Glutamatergic neuron (in vitro differentiated cells): Measurements from ENCODE around the gene KIF23. TPM values are rescaled to one million over a fixed set of nuclear protein-coding genes. Genes with fewer than 3 reads are reported as not detected.

ENCODE experiments used
- DNase-seq: peaks from one replicate; pipeline ENCODE4 v3.0.0; 2022
- H3K27ac Mint-ChIP-seq: one replicate; pipeline ENCODE4 v1.8.0; 2020; ENCODE audit warnings: mild to moderate bottlenecking, mixed read lengths, inconsistent platforms; ENCODE audit not compliant: unreplicated experiment
- H3K27me3 Mint-ChIP-seq: one replicate; pipeline ENCODE4 v1.8.0; 2020; ENCODE audit warnings: mild to moderate bottlenecking, moderate library complexity, mixed read lengths, inconsistent platforms; ENCODE audit not compliant: unreplicated experiment
- H3K36me3 Mint-ChIP-seq: one replicate; pipeline ENCODE4 v1.8.0; 2020; ENCODE audit warnings: mild to moderate bottlenecking, mixed read lengths, inconsistent platforms; ENCODE audit not compliant: unreplicated experiment
- H3K4me1 Mint-ChIP-seq: one replicate; pipeline ENCODE4 v1.8.0; 2020; ENCODE audit warnings: mild to moderate bottlenecking, low read depth, mixed read lengths, inconsistent platforms; ENCODE audit not compliant: unreplicated experiment
- H3K4me3 Mint-ChIP-seq: one replicate; pipeline ENCODE4 v1.8.0; 2020; ENCODE audit warnings: mild to moderate bottlenecking, mixed read lengths, inconsistent platforms; ENCODE audit not compliant: unreplicated experiment
- H3K9me3 Mint-ChIP-seq: one replicate; pipeline ENCODE4 v1.8.0; 2020; ENCODE audit warnings: mild to moderate bottlenecking, moderate library complexity, mixed read lengths, inconsistent platforms; ENCODE audit not compliant: unreplicated experiment
- CTCF ChIP-seq: fragments of 200-600 bp; sonication (generic); IDR thresholded peaks from one replicate; pipeline ENCODE4 v1.5.0; 2021; ENCODE audit not compliant: partially characterized antibody, unreplicated experiment
- total RNA-seq: library from RNA; stranded (reverse); fragmentation: NEBNext Ultra II Directional; extraction: Animal tissue kit (Norgen Biotek cat#: 25700); gene quantifications from one replicate; pipeline ENCODE4 v1.2.1, GENCODE V29; 2021; ENCODE audit not compliant: unreplicated experiment

KIF23 gene
- total RNA-seq, 1 donor from 2014 or later: 5.2 TPM

- no peaks in the 10 kb centered on the region for H3K4me1 Mint-ChIP-seq
- no peaks in the 10 kb centered on the region for H3K36me3 Mint-ChIP-seq
- TF ChIP-seq CTCF: no peak
- no peaks in the 10 kb centered on the region for H3K27me3 Mint-ChIP-seq
- no peak overlapping the region for H3K4me3 Mint-ChIP-seq
- no peak overlapping the region for H3K27ac Mint-ChIP-seq
- no peaks in the 10 kb centered on the region for H3K9me3 Mint-ChIP-seq
- DNase-seq: no peak
These were observed 19.7 kb downstream of the KIF23 start for GRCh38 chr15:69433831-69434230.

- no peak overlapping the region for H3K27ac Mint-ChIP-seq
- H3K36me3 Mint-ChIP-seq: no peaks in the 10 kb centered on the region
- H3K4me1 Mint-ChIP-seq: no peaks in the 10 kb centered on the region
- no peaks in the 10 kb centered on the region for H3K9me3 Mint-ChIP-seq
- no peak overlapping the region for H3K4me3 Mint-ChIP-seq
- no peak for TF ChIP-seq CTCF
- no peak for DNase-seq
- no peaks in the 10 kb centered on the region for H3K27me3 Mint-ChIP-seq
These were observed 20.1 kb downstream of the KIF23 start for GRCh38 chr15:69434238-69434637.

GRCh38 chr15:69434679-69435078 is 20.5 kb downstream of the KIF23 start:
- Mint-ChIP-seq H3K4me1 (no peaks in the 10 kb centered on the region), H3K27me3 (no peaks in the 10 kb centered on the region), H3K4me3 (no peak overlapping the region), H3K9me3 (no peaks in the 10 kb centered on the region), H3K36me3 (no peaks in the 10 kb centered on the region), H3K27ac (no peak overlapping the region)
- no peak for DNase-seq
- TF ChIP-seq CTCF: no peak

GRCh38 chr15:69435985-69436384 is 21.8 kb downstream of the KIF23 start:
- no peak overlapping the region for H3K27ac Mint-ChIP-seq
- no peaks in the 10 kb centered on the region for H3K9me3 Mint-ChIP-seq
- no peak for DNase-seq
- no peaks in the 10 kb centered on the region for H3K4me1 Mint-ChIP-seq
- TF ChIP-seq CTCF: no peak
- H3K4me3 Mint-ChIP-seq: no peak overlapping the region
- H3K36me3 Mint-ChIP-seq: no peaks in the 10 kb centered on the region
- peaks cover 2% of the 10 kb centered on the region for H3K27me3 Mint-ChIP-seq

- Mint-ChIP-seq H3K9me3 (no peaks in the 10 kb centered on the region), H3K4me3 (no peak overlapping the region), H3K27me3 (peaks cover 2% of the 10 kb centered on the region), H3K4me1 (no peaks in the 10 kb centered on the region), H3K36me3 (no peaks in the 10 kb centered on the region), H3K27ac (no peak overlapping the region)
- DNase-seq: no peak
- TF ChIP-seq CTCF: no peak
These were observed 22.8 kb downstream of the KIF23 start for GRCh38 chr15:69436951-69437350.
